Pulmonary artery endothelial cell (primary cell): ENCODE measurements around the gene SOX13. TPM values are rescaled to one million over a fixed set of nuclear protein-coding genes. Genes with fewer than 3 reads are reported as not detected.

Source experiments
- DNase-seq: peaks from one replicate; pipeline ENCODE4 v3.0.0-alpha.2; 2011; ENCODE audit warnings: low read depth, low spot score
- total RNA-seq: library from RNA; depleted of rRNA; stranded (reverse); fragments of >200 nt; gene quantifications from 2 replicates; pipeline ENCODE4 v1.2.3, GENCODE V29; 2014

SOX13 gene
- total RNA-seq, 1 donor from 2014 or later: 9.1 TPM

DNA sequence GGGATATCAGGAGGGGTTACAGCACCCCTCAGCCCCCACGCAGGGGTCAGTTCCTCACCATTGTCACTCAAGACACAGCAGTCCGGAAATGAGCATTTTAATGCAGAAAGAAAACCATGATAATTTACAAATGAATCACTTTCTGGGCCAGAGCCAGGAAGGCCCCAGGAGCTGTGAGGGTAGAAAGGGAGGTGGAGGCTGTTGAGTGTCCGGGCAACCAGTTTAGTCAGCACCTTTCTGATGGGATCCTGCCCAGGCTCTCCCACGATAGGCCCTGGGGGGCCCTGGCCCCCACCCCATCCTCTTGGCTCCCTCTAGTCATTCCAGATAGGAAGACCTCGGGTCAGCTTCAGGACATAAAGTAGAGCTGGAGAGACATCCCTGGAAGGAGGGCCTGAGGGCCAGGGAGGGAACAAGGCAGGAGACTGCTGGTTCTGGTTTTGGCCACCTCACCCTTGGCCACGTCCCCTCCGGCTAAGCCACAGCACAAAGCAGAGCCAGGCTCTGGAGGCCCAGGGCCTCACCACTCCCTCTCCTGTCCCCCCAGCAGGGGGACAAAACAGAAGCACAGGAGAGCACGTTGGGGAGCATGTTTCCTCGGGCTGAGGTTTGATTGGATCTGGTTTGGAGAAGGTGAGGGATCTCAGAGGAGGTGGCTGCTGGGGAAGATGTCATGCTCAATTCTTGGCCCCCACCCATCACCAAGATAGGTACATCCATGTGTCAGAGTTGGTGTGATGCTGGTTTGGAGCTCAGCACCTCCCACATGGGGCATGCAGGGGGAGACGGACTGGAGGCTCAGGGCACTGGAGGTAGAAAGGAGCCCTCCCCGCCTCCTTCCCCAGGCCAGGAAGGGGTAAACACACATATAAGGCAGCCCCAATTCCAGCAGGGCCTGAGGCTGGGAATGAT lies 58.3 kb downstream of the SOX13 start:
- peak; percentile 60 for DNase-seq

DNA sequence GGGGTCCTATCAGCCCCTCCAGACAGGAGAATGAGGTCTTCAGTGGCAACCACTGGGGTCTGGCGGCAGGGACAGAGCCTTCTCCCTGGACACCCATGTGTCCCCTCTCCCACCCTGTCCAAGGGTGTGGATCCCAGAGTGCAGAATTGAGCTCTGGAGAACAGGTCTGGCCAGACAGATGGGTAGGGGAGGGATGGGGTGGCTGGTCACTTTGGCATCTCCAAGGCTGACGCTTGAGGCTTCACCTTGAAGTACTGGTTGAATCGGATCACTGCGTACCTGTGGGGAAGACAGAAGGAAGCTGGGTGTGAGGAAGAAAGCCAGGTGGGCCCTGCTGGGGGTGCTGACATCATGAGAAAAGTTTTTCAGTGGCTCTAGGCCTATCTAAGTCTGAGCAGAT lies 59.1 kb downstream of the SOX13 start:
- no peak for DNase-seq

- no peak for DNase-seq
Measured at GRCh38 chr1:204132718-204133117, 59.8 kb downstream of the SOX13 start.

DNA sequence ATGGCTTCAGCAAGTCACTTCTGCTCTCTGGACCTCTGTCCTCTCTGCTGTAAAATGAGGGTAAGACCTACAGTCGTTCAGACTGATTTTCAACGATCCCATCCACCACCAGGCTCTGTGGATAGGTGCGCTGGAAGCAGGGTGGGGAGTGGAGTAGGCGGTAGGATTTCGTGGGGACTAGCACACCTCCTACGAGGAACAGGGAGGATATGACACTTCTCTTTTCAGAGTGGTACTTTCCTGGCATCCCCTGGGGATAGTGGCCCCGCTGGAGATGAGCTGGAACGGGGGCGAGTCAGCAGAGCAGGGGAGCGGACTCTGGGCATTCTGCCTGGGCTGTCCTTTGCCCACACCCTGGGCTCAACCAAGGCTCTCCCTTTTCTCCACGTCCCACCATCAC lies 61.2 kb downstream of the SOX13 start:
- no peak for DNase-seq

GRCh38 chr1:204136814-204137213 lies 63.9 kb downstream of the SOX13 start:
- DNase-seq: no peak

- DNase-seq: no peak
Measured at GRCh38 chr1:204139088-204139487, 66.2 kb downstream of the SOX13 start.

DNA sequence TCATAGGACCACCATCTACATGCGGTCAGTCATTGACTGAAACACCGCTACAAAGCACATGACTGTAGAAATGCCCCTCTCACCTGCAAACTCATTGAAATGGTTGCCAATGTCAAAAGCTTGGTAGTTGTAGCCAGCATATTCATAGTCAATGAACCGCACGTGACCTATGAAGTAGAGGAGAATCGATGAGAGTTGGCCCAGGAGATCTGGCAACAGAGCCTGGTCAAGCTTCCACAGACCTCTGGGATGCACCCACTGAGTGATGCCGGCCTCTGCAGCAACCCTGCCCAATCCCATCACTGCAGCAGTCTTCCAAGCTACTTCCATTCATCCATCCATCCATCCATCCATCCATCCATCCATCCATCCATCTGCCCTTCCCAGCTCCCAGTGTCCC lies 67.0 kb downstream of the SOX13 start:
- DNase-seq: no peak

GRCh38 chr1:204141131-204141530 lies 68.2 kb downstream of the SOX13 start:
- no peak for DNase-seq

DNA sequence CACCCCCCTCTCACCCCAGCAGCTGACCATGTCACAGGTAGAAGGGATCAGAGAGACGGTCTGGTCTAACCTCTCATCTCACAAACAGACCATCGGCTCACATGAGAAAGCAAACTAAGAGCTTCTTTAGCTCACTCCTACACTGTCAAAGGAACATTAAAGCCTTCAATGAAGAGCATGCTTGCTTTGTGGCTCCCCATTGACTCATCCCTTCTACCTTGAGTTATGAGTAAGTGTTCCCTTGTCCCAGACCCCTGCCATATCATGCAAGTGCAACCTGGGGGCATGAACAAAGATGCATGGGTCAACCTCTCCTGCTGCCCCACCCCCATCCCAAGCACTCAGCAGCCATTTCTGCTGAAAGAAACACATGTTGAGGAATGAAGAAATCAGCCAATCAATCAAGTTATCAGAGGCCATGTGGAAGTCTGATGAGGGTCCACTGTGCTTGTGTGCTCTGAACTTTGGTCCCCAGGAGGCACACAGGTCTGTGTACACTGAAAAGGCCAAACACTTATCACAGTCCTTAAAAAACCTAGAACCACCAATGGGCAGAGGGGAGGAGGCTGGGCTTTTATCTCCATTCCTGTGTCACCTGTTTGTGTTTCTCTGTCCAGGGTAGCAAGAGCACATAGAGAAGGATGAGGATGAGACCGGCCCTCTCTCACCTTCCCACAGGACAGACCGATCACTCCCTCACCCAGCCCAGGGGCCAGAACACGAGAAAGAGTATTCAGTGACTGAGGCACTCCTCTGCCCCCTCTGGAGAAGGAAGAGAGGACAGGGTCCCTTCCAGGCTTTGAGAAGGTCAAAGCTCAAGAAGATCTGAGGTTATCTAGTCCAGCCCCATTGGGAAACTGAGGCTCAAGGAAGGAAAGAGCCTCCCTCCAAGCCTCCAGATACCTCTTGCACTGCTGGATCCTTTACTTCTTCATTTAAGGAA lies 69.4 kb downstream of the SOX13 start:
- no peak for DNase-seq

GRCh38 chr1:204143276-204144041 lies 70.5 kb downstream of the SOX13 start:
- no peak for DNase-seq

GRCh38 chr1:204145033-204145504 lies 72.2 kb downstream of the SOX13 start:
- no peak for DNase-seq

GRCh38 chr1:204146309-204146708 lies 73.4 kb downstream of the SOX13 start:
- DNase-seq: no peak

GRCh38 chr1:204146965-204147364 lies 74.0 kb downstream of the SOX13 start:
- DNase-seq: no peak

DNA sequence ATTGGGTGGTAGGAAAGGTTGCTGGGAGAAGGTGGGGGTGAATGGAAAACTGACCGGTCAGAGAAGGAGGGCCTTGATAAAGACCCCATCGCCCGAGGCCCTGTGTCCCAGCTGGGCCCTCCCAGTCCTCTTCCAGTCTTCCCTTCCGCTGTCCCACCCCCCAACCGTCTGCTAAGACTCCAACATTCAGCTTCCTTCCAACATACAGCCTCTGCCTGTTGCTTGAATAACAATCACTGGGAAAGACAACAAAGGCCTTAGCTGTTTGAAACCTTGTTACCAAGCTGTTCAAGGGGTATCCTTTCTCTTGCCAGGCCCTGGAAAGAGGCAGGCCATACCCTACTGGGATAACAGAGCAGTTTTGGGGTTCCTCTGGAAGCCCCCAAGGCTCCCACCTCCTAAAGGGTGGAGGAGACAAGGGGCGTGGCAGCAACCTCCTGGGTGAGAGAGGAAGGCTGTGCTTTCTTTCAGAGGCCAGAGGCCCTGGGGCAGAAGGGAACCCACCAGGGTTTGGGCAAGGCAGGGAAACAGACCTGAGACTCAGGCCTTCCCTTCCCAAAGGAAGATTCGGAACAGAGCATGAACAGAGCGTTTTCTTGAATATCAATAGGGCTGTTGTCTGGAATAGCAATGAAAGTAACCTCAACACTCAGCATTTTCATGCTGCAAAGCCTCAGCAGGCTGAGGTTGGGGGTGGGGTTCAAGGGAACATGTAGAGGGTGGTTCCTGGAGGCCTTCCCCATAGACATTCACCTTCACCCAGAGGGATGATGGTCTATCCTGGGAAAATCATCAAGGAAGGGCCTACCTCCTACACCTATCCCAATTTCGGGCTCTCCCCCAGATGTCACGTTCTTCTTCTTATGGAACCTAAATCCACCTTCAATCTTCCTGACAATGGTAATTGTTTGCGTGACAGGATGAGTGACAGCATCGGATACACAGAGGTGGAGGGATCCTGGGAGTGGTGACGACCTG lies 74.8 kb downstream of the SOX13 start:
- no peak for DNase-seq

GRCh38 chr1:204149107-204149506 lies 76.2 kb downstream of the SOX13 start:
- DNase-seq: no peak

DNA sequence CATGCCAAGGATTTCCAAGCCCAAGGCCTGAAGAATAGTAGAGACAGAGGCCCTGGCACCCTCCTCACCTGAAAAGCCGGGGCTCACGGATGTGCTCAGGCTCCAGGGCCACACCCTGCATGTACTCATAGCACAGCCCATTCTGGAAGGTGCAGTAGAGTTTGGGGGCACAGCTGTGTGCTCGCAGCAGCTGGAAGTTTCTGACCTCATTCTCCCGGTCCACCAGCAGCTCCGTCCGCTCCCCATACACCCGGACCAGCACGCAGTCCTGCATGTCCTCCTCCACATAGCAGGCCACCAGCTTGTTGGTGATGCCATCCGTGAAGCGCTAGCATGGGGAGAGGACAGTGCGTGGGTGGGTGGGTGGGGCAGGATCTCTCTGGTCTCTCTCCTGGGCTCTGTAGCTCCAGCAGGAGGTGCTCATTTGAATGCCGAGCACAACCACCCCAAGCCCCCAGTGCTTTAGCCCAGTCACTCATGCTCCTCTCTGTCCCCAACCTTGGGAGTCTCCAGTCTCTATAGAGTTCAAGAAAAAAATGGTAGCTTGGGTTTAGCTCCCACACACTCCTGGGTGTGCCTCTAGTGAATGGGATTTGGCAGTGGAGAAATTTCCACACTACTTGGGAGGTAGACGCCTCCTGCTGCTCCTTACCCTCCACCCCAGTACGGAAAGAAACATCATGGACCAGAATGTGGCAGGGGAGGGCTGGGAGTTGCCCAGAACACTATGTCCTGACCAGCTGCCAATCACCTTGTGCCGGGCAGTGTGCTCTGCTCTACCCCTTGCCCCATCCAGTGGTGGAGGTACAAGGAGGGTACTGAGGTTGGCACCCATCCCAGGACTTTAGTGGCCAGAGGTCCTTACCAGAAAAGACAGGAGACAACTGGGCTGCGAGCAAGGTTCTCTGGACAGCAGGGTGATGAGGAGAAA lies 77.0 kb downstream of the SOX13 start:
- DNase-seq: no peak

GRCh38 chr1:204150702-204151551 lies 78.0 kb downstream of the SOX13 start:
- DNase-seq: no peak
